Caco-2 (cell line): ENCODE measurements around the gene SUSD2. TPM values are rescaled to one million over a fixed set of nuclear protein-coding genes. Genes with fewer than 3 reads are reported as not detected.

ENCODE experiments used
- BruUV-seq: library from RNA; stranded (reverse); fragments of 400-500 nt; replicated peaks from 2 replicates; lab custom pipeline; 2021; lab: Mats Ljungman, UMichigan
- CTCF ChIA-PET: fragments of 300-600 bp; sonication (Branson Sonifier 250); formaldehyde crosslinking; loops from one replicate; lab custom pipeline; 2022; ENCODE audit warnings: antibody characterized with exemption; lab: Charles Lee
- POLR2A ChIA-PET: fragments of 300-600 bp; sonication (Branson Sonifier 250); formaldehyde crosslinking; loops from one replicate; lab custom pipeline; 2022; ENCODE audit warnings: antibody characterized with exemption; lab: Charles Lee
- DNase-seq, 2 experiments: peaks; one replicate each; pipeline versions ENCODE4 v3.0.0 to v3.0.0-alpha.2; 2020 to 2022
- H3K27me3 ChIP-seq: replicated peaks from 2 replicates; pipeline ENCODE4 v1.6.0; 2011; ENCODE audit warnings: low read length; ENCODE audit not compliant: control insufficient read depth, insufficient read depth
- H3K36me3 ChIP-seq: 2 replicates; pipeline ENCODE4 v1.5.1; 2011; ENCODE audit warnings: low read length; ENCODE audit not compliant: control insufficient read depth, insufficient read depth
- H3K4me1 ChIP-seq: fragments of 250-450 bp; sonication (Bioruptor Pico); 2 replicates; pipeline ENCODE4 v1.5.1; 2020; ENCODE audit warnings: mild to moderate bottlenecking
- H3K4me3 ChIP-seq: 2 replicates; pipeline ENCODE4 v1.5.1; 2011; ENCODE audit warnings: low read depth, mild to moderate bottlenecking, control low read depth, low read length
- H3K9me3 ChIP-seq: fragments of 250-450 bp; sonication (Bioruptor Pico); 2 replicates; pipeline ENCODE4 v1.5.1; 2020; ENCODE audit warnings: mild to moderate bottlenecking, moderate library complexity
- H3K27ac Mint-ChIP-seq: one replicate; pipeline ENCODE4 v1.8.0; 2022; ENCODE audit warnings: mixed read lengths; ENCODE audit not compliant: unreplicated experiment
- H3K27me3 Mint-ChIP-seq: one replicate; pipeline ENCODE4 v1.8.0; 2022; ENCODE audit warnings: mixed read lengths; ENCODE audit not compliant: insufficient read depth, unreplicated experiment
- H3K36me3 Mint-ChIP-seq: one replicate; pipeline ENCODE4 v1.8.0; 2022; ENCODE audit warnings: mild to moderate bottlenecking, mixed read lengths; ENCODE audit not compliant: insufficient read depth, unreplicated experiment
- H3K4me1 Mint-ChIP-seq: one replicate; pipeline ENCODE4 v1.8.0; 2022; ENCODE audit warnings: low read depth, mixed read lengths; ENCODE audit not compliant: unreplicated experiment
- H3K4me3 Mint-ChIP-seq: one replicate; pipeline ENCODE4 v1.8.0; 2022; ENCODE audit warnings: mild to moderate bottlenecking, moderate library complexity, mixed read lengths; ENCODE audit not compliant: unreplicated experiment
- H3K9me3 Mint-ChIP-seq: one replicate; pipeline ENCODE4 v1.8.0; 2022; ENCODE audit warnings: mixed read lengths; ENCODE audit not compliant: unreplicated experiment
- intact Hi-C: fragments of 100-400 bp; cut with micrococcal nuclease; formaldehyde crosslinking; loops from one replicate; pipeline ENCODE4 v1.10.0; 2022; ENCODE audit not compliant: unreplicated experiment
- total RNA-seq: library from RNA; stranded (reverse); gene quantifications from 2 replicates; pipeline ENCODE4 v1.2.3, GENCODE V29; 2022
- TF ChIP-seq, protein P1 (sequence below), 2 experiments: fragments of 200-600 bp in 1 of 2; IDR thresholded peaks; 1 replicate in 1 of 2; 2 replicates in 1 of 2; pipeline versions ENCODE4 v1.5.1 to v1.8.0; 2011 to 2022; ENCODE audit warnings: antibody characterized with exemption in 1 of 2, control low read depth in 1 of 2, inconsistent platforms in 1 of 2, low read depth in 1 of 2, low read length in 1 of 2, mild to moderate bottlenecking in 1 of 2, moderate library complexity in 1 of 2; ENCODE audit not compliant: insufficient read depth in 1 of 2, severe bottlenecking in 1 of 2, unreplicated experiment in 1 of 2

SUSD2 gene
- total RNA-seq, 1 experiment from 2014 or later, result 7.0 TPM

DNA sequence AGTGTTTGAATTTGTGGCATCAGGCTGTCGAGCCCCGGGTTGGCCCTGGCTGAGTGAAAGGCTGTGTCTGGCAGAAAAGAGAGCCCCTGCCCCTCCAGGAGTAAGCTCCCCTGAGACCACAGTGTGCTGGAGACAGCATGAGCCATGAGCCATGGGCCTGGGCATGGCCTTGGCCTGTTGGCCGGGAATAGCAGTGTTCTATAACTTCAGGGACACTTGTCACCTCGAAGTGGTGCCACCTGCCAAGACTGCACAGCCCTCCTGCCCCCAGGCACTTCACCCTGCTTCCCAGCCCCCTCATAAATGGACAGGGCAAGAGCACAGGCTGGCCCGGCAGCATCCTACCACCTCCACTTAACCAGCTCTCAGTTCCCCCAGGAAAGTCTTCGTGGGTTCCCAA lies 20.7 kb upstream of the SUSD2 start:
- Mint-ChIP-seq H3K27ac (no peak overlapping the region), H3K4me1 (no peaks in the 10 kb centered on the region), H3K4me3 (no peak overlapping the region), H3K36me3 (no peaks in the 10 kb centered on the region), H3K9me3 (no peaks in the 10 kb centered on the region), H3K27me3 (no peaks in the 10 kb centered on the region)
- H3K9me3 ChIP-seq, result no peaks in the 10 kb centered on the region
- H3K36me3 ChIP-seq, result no peaks in the 10 kb centered on the region; the same call in 1 of the 2 replicates
- DNase-seq, result no peak
- intact Hi-C loops, result loop anchor here (5.0 kb wide), 1 partner anchor 178 kb away; the partner anchor contains the start of gene GSTT2
- H3K27me3 ChIP-seq, result no peaks in the 10 kb centered on the region
- no peak overlapping the region for H3K4me3 ChIP-seq
- no peaks in the 10 kb centered on the region for H3K4me1 ChIP-seq
- TF ChIP-seq, protein P1, sequence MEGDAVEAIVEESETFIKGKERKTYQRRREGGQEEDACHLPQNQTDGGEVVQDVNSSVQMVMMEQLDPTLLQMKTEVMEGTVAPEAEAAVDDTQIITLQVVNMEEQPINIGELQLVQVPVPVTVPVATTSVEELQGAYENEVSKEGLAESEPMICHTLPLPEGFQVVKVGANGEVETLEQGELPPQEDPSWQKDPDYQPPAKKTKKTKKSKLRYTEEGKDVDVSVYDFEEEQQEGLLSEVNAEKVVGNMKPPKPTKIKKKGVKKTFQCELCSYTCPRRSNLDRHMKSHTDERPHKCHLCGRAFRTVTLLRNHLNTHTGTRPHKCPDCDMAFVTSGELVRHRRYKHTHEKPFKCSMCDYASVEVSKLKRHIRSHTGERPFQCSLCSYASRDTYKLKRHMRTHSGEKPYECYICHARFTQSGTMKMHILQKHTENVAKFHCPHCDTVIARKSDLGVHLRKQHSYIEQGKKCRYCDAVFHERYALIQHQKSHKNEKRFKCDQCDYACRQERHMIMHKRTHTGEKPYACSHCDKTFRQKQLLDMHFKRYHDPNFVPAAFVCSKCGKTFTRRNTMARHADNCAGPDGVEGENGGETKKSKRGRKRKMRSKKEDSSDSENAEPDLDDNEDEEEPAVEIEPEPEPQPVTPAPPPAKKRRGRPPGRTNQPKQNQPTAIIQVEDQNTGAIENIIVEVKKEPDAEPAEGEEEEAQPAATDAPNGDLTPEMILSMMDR (IDR thresholded peaks at IDR 0.05; ENCODE audit: insufficient read depth in 1 of 2, low read depth in 1 of 2, low read length in 1 of 2, severe bottlenecking in 1 of 2, unreplicated experiment in 1 of 2), result no peak
- BruUV-seq, result no TSS peak
- ChIA-PET CTCF (no interaction called here), POLR2A (no interaction called here)

DNA sequence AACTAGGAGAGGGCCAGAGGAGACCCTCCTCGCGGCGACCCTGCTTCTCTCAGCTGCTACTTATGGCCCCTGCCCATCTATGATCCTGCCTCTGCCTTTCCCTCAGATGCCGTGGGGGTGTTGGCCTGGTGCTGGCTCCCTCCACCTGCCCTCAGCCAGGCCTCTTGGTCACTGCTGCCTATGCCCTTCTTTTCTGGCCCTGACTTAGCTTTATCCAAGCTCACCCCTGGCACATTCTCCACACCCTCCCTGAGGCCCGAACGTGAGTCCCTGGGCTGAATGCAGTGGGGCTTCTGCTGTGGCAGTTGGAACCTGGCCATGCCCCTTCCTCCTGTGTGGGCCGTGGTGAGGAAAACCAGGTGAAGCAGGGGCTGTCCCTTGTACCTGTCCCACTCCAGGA lies 19.8 kb upstream of the SUSD2 start:
- H3K4me3 Mint-ChIP-seq, result no peak overlapping the region
- BruUV-seq, result no TSS peak
- POLR2A ChIA-PET, result no interaction called here
- Histone ChIP-seq H3K27me3 (no peaks in the 10 kb centered on the region), H3K36me3 (no peaks in the 10 kb centered on the region; the same call in 1 of the 2 replicates), H3K4me1 (no peaks in the 10 kb centered on the region), H3K9me3 (no peaks in the 10 kb centered on the region), H3K4me3 (no peak overlapping the region)
- no peak for DNase-seq
- H3K9me3 Mint-ChIP-seq, result no peaks in the 10 kb centered on the region
- TF ChIP-seq, protein P1 (IDR thresholded peaks at IDR 0.05; ENCODE audit: insufficient read depth in 1 of 2, low read depth in 1 of 2, low read length in 1 of 2, severe bottlenecking in 1 of 2, unreplicated experiment in 1 of 2), result no peak
- no peaks in the 10 kb centered on the region for H3K27me3 Mint-ChIP-seq
- no peaks in the 10 kb centered on the region for H3K4me1 Mint-ChIP-seq
- H3K36me3 Mint-ChIP-seq, result no peaks in the 10 kb centered on the region
- CTCF ChIA-PET, result interaction anchor here (0.5 to 1.4 kb wide), 3 partner anchors 20 to 304 kb away, joined by 3 to 4 read pairs (median 3); partner anchors contain the start of genes SLC2A11 and SUSD2
- no peak overlapping the region for H3K27ac Mint-ChIP-seq
- intact Hi-C loops, result loop anchor here (5.0 kb wide), 1 partner anchor 179 kb away; the partner anchor contains the start of gene GSTT2

DNA sequence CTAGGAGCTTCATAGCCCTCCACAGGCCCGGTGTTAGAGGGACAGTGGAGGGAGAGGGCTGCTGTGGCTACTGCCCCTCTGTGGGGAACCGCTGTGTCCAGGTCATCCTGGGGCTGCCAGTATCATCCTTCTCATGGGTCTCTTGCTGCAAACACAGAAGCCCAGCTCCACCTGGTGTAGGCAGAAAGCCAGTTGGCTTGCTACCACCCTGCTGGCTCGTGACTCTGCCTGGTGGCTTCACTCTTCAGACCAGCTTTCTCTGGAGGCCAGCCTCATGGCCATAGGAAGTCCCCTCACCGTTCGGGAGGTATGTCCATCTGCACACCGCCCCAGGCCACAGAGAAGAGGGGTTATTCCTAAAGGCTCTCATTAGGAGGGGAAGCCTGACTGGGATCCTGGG lies 19.4 kb upstream of the SUSD2 start:
- Mint-ChIP-seq H3K9me3 (no peaks in the 10 kb centered on the region), H3K4me3 (no peak overlapping the region), H3K27me3 (no peaks in the 10 kb centered on the region), H3K36me3 (no peaks in the 10 kb centered on the region), H3K27ac (no peak overlapping the region), H3K4me1 (no peaks in the 10 kb centered on the region)
- intact Hi-C loops, result loop anchor here (5.0 kb wide), 1 partner anchor 180 kb away; the partner anchor contains the start of gene GSTT2
- CTCF ChIA-PET, result interaction anchor here (0.5 to 1.4 kb wide), 3 partner anchors 20 to 304 kb away, joined by 3 to 4 read pairs (median 3); partner anchors contain the start of genes SLC2A11 and SUSD2
- no peaks in the 10 kb centered on the region for H3K4me1 ChIP-seq
- TF ChIP-seq, protein P1 (IDR thresholded peaks at IDR 0.05; ENCODE audit: insufficient read depth in 1 of 2, low read depth in 1 of 2, low read length in 1 of 2, severe bottlenecking in 1 of 2, unreplicated experiment in 1 of 2), result no peak
- POLR2A ChIA-PET, result no interaction called here
- no peaks in the 10 kb centered on the region for H3K9me3 ChIP-seq
- no peaks in the 10 kb centered on the region; the same call in 1 of the 2 replicates for H3K36me3 ChIP-seq
- BruUV-seq, result no TSS peak
- no peak for DNase-seq
- H3K27me3 ChIP-seq, result no peaks in the 10 kb centered on the region
- no peak overlapping the region for H3K4me3 ChIP-seq
